HepG2 (cell line): ENCODE results near the gene CCDC34. TPM values are rescaled to one million over a fixed set of nuclear protein-coding genes. Genes with fewer than 3 reads are reported as not detected.
A peak's percentile ranks its signal among the peaks of the same experiment; 100 is the strongest.

ENCODE experiments used
- AFF4 ChIP-seq: sonication (generic); formaldehyde crosslinking; IDR thresholded peaks from 2 replicates; pipeline ENCODE4 v1.4.0; 2020; ENCODE audit warnings: missing genetic modification reagents
- BATF2 ChIP-seq: sonication (generic); formaldehyde crosslinking; IDR thresholded peaks from 2 replicates; pipeline ENCODE4 v1.8.0; 2022; ENCODE audit warnings: mild to moderate bottlenecking, missing genetic modification reagents, moderate library complexity
- CBX5 ChIP-seq: sonication (generic); formaldehyde crosslinking; IDR thresholded peaks from 2 replicates; pipeline ENCODE4 v1.4.0; 2020; ENCODE audit warnings: missing genetic modification reagents, borderline replicate concordance
- CHD2 ChIP-seq: IDR thresholded peaks from 2 replicates; pipeline ENCODE4 v1.6.1; 2011; ENCODE audit warnings: low read depth, low read length, improper control_type of control experiment
- DNMT1 ChIP-seq: sonication (generic); formaldehyde crosslinking; IDR thresholded peaks from 2 replicates; pipeline ENCODE4 v1.5.1; 2020; ENCODE audit warnings: mild to moderate bottlenecking, missing genetic modification reagents
- DR1 ChIP-seq: sonication (generic); formaldehyde crosslinking; IDR thresholded peaks from 2 replicates; pipeline ENCODE4 v1.8.0; 2021; ENCODE audit warnings: mild to moderate bottlenecking, missing genetic modification reagents, inconsistent platforms
- FUBP1 ChIP-seq: sonication (generic); formaldehyde crosslinking; IDR thresholded peaks from 2 replicates; pipeline ENCODE4 v1.5.1; 2020; ENCODE audit warnings: missing genetic modification reagents, mild to moderate bottlenecking, borderline replicate concordance
- GATA4 ChIP-seq: sonication (generic); IDR thresholded peaks from 2 replicates; pipeline ENCODE4 v1.6.1; 2016; ENCODE audit warnings: antibody characterized with exemption, low read depth, borderline replicate concordance
- GFI1 ChIP-seq: sonication (generic); formaldehyde crosslinking; IDR thresholded peaks from 2 replicates; pipeline ENCODE4 v1.5.0; 2020; ENCODE audit warnings: missing genetic modification reagents, mild to moderate bottlenecking, borderline replicate concordance
- HOXA3 ChIP-seq: sonication (generic); formaldehyde crosslinking; IDR thresholded peaks from 2 replicates; pipeline ENCODE4 v1.5.0; 2020; ENCODE audit warnings: missing genetic modification reagents
- JDP2 ChIP-seq: sonication (generic); formaldehyde crosslinking; IDR thresholded peaks from 2 replicates; pipeline ENCODE4 v1.8.1; 2022; ENCODE audit warnings: missing genetic modification reagents, borderline replicate concordance
- JUN ChIP-seq: sonication (generic); formaldehyde crosslinking; IDR thresholded peaks from 2 replicates; pipeline ENCODE4 v1.4.0; 2020; ENCODE audit warnings: mild to moderate bottlenecking, missing genetic modification reagents
- MZF1 ChIP-seq: sonication (generic); formaldehyde crosslinking; IDR thresholded peaks from 2 replicates; pipeline ENCODE4 v1.8.1; 2023; ENCODE audit warnings: mild to moderate bottlenecking, missing genetic modification reagents, borderline replicate concordance
- NR3C1 ChIP-seq: sonication (generic); formaldehyde crosslinking; IDR thresholded peaks from 2 replicates; pipeline ENCODE4 v1.4.0; 2020; ENCODE audit warnings: missing genetic modification reagents
- REXO4 ChIP-seq: sonication (generic); formaldehyde crosslinking; IDR thresholded peaks from 2 replicates; pipeline ENCODE4 v1.8.0; 2022; ENCODE audit warnings: missing genetic modification reagents, mild to moderate bottlenecking, borderline replicate concordance
- RFX1 ChIP-seq: fragments of 450-650 bp; IDR thresholded peaks from 2 replicates; pipeline ENCODE4 v1.6.1; 2017
- SP1 ChIP-seq, 2 experiments: fragments of 450-650 bp in 1 of 2; sonication (generic) in 1 of 2; formaldehyde crosslinking in 1 of 2; IDR thresholded peaks; 2 replicates each; pipeline versions ENCODE4 v1.4.0 to v1.6.1; 2016 to 2020; ENCODE audit warnings: missing genetic modification reagents in 1 of 2
- SP140L ChIP-seq: sonication (generic); formaldehyde crosslinking; IDR thresholded peaks from 2 replicates; pipeline ENCODE4 v1.4.0; 2020; ENCODE audit warnings: missing genetic modification reagents, borderline replicate concordance
- TARDBP ChIP-seq: sonication (generic); formaldehyde crosslinking; IDR thresholded peaks from 2 replicates; pipeline ENCODE4 v1.8.0; 2022; ENCODE audit warnings: mild to moderate bottlenecking, missing genetic modification reagents
- ZMAT5 ChIP-seq: sonication (generic); formaldehyde crosslinking; IDR thresholded peaks from 2 replicates; pipeline ENCODE4 v1.5.0; 2020; ENCODE audit warnings: mild to moderate bottlenecking, low read depth, missing genetic modification reagents, borderline replicate concordance
- ZNF607 ChIP-seq: sonication (generic); formaldehyde crosslinking; IDR thresholded peaks from 2 replicates; pipeline ENCODE4 v1.5.1; 2020; ENCODE audit warnings: missing genetic modification reagents, mild to moderate bottlenecking, borderline replicate concordance
- polyA plus RNA-seq, 8 experiments: library from polyadenylated mRNA; depleted of rRNA in 3 of 8; stranded (reverse) in 7 of 8; unstranded in 1 of 8; fragments of >200 nt; fragmentation: Illumina TruSeq in 4 of 8; extraction: Trizol in 4 of 8; gene quantifications; 2 replicates each; pipeline versions ENCODE4 v1.2.1 to v1.2.3, GENCODE V29; 2011 to 2016; ENCODE audit warnings: low read depth in 4 of 8, missing spikeins in 1 of 8, mixed read lengths in 1 of 8; ENCODE audit not compliant: insufficient read depth in 1 of 8
- total RNA-seq, 5 experiments: library from RNA; depleted of rRNA; stranded (reverse); fragments of >200 nt; fragmentation: Illumina TruSeq; extraction: Trizol; gene quantifications; 2 replicates each; pipeline ENCODE4 v1.2.3, GENCODE V29; 2016; ENCODE audit warnings: low read depth in 1 of 5

Gene CCDC34
- total and polyA plus RNA-seq, 2 of the 13 experiments (the other 11 are each of a cell fraction or from before 2014, with no cell fraction given): 7.6 to 34.3 TPM

GRCh38 chr11:27395556-27396258, 32.7 kb upstream of the CCDC34 start (continued):
- TF ChIP-seq MZF1 (CRISPR knock-in tag): no peak
- no peak for TF ChIP-seq DNMT1 (CRISPR knock-in tag)
- no peak for TF ChIP-seq ZNF607
- TF ChIP-seq GATA4: peak; percentile 63; the same call in 1 of the 2 replicates
- no peak for TF ChIP-seq BATF2
- 0 out of 2 replicates have a peak, but pooled peaks have one; percentile 37 for TF ChIP-seq GFI1 (CRISPR knock-in tag)
- TF ChIP-seq TARDBP: no peak
- no peak for TF ChIP-seq DR1 (CRISPR knock-in tag)
- no peak for TF ChIP-seq ZMAT5 (CRISPR knock-in tag)
- TF ChIP-seq CBX5 (CRISPR knock-in tag): no peak
- TF ChIP-seq AFF4 (CRISPR knock-in tag): no peak
- TF ChIP-seq REXO4 (CRISPR knock-in tag): no peak
- TF ChIP-seq NR3C1 (CRISPR knock-in tag): no peak
- no peak for TF ChIP-seq FUBP1
- TF ChIP-seq HOXA3 (CRISPR knock-in tag): no peak; the same call in 1 of the 2 replicates
- no peak for TF ChIP-seq JDP2 (CRISPR knock-in tag)
- no peak for TF ChIP-seq RFX1
- TF ChIP-seq JUN: peak; percentile 43; the same call in 1 of the 2 replicates
- TF ChIP-seq CHD2: no peak
- no peak for TF ChIP-seq SP140L
- no peak for TF ChIP-seq SP1 (IDR thresholded peaks at IDR 0.05)
- TF ChIP-seq SP1 (CRISPR knock-in tag; IDR thresholded peaks at IDR 0.05): no peak
